ENCODE data around the gene ZNF511. TPM values are rescaled to one million over a fixed set of nuclear protein-coding genes. Genes with fewer than 3 reads are reported as not detected.

ZNF511 gene
- total RNA-seq, 1 donor from 2014 or later: 25.5 TPM

- H3K4me1 Mint-ChIP-seq (ENCODE audit: low read depth, unreplicated experiment): peaks cover 15% of the 10 kb centered on the region
- Histone ChIP-seq H3K27me3 (ENCODE audit: insufficient read depth, low read length) (no peaks in the 10 kb centered on the region), H3K4me1 (ENCODE audit: insufficient read depth, low read length) (peaks cover 10% of the 10 kb centered on the region), H3K9me3 (ENCODE audit: insufficient read depth, low read depth, low read length) (no peaks in the 10 kb centered on the region), H4K20me1 (ENCODE audit: insufficient read depth, low read length) (peaks cover 69% of the 10 kb centered on the region), H2AFZ (ENCODE audit: low read depth, low read length) (no peak overlapping the region), H3K27ac (ENCODE audit: low read depth, low read length) (no peak overlapping the region), H3K79me2 (ENCODE audit: insufficient read depth, low read length) (peaks cover 61% of the 10 kb centered on the region), H3K4me3 (ENCODE audit: insufficient read depth, low read depth, low read length) (no peak overlapping the region), H3K36me3 (ENCODE audit: insufficient read depth, low read length) (peaks cover 15% of the 10 kb centered on the region), H3K9ac (ENCODE audit: low read length) (no peak overlapping the region), H3K4me2 (ENCODE audit: low read length) (no peak overlapping the region)
- peaks cover 9% of the 10 kb centered on the region for H3K36me3 Mint-ChIP-seq (ENCODE audit: low read depth, unreplicated experiment)
- H3K27me3 Mint-ChIP-seq (ENCODE audit: low read depth, unreplicated experiment): no peaks in the 10 kb centered on the region
- no peak for DNase-seq (ENCODE audit: low read depth)
- no peaks in the 10 kb centered on the region for H3K9me3 Mint-ChIP-seq (ENCODE audit: unreplicated experiment)
- no peak overlapping the region for H3K27ac Mint-ChIP-seq (ENCODE audit: unreplicated experiment)
- no peak overlapping the region for H3K4me3 Mint-ChIP-seq (ENCODE audit: unreplicated experiment)
- TF ChIP-seq CTCF (IDR thresholded peaks at IDR 0.05; ENCODE audit: insufficient read depth, low read depth, low read length) (no peak), EZH2 (IDR thresholded peaks at IDR 0.05; ENCODE audit: insufficient read depth, low read length) (no peak)
- FAIRE-seq: no peak
Measured at GRCh38 chr10:133303206-133303605, 5.5 kb upstream of the ZNF511 start.

GRCh38 chr10:133306097-133306476 lies 2.6 kb upstream of the ZNF511 start:
- TF ChIP-seq EZH2 (IDR thresholded peaks at IDR 0.05; ENCODE audit: insufficient read depth, low read length) (no peak), CTCF (IDR thresholded peaks at IDR 0.05; ENCODE audit: insufficient read depth, low read depth, low read length) (no peak)
- H3K9me3 ChIP-seq (ENCODE audit: insufficient read depth, low read depth, low read length): no peaks in the 10 kb centered on the region
- H3K79me2 ChIP-seq (ENCODE audit: insufficient read depth, low read length): peaks cover 66% of the 10 kb centered on the region
- H3K4me1 ChIP-seq (ENCODE audit: insufficient read depth, low read length): peaks cover 15% of the 10 kb centered on the region
- no peak overlapping the region for H3K27ac Mint-ChIP-seq (ENCODE audit: unreplicated experiment)
- no peak overlapping the region for H3K9ac ChIP-seq (ENCODE audit: low read length)
- H4K20me1 ChIP-seq (ENCODE audit: insufficient read depth, low read length): peaks cover 73% of the 10 kb centered on the region
- peaks cover 15% of the 10 kb centered on the region for H3K4me1 Mint-ChIP-seq (ENCODE audit: low read depth, unreplicated experiment)
- FAIRE-seq (no peak), DNase-seq (ENCODE audit: low read depth) (no peak)
- no peak overlapping the region for H3K4me2 ChIP-seq (ENCODE audit: low read length)
- H3K4me3 ChIP-seq (ENCODE audit: insufficient read depth, low read depth, low read length): no peak overlapping the region
- H3K36me3 Mint-ChIP-seq (ENCODE audit: low read depth, unreplicated experiment): peaks cover 3% of the 10 kb centered on the region
- H3K27me3 ChIP-seq (ENCODE audit: insufficient read depth, low read length): no peaks in the 10 kb centered on the region
- no peaks in the 10 kb centered on the region for H3K9me3 Mint-ChIP-seq (ENCODE audit: unreplicated experiment)
- no peaks in the 10 kb centered on the region for H3K27me3 Mint-ChIP-seq (ENCODE audit: low read depth, unreplicated experiment)
- no peak overlapping the region for H3K4me3 Mint-ChIP-seq (ENCODE audit: unreplicated experiment)
- H3K36me3 ChIP-seq (ENCODE audit: insufficient read depth, low read length): peaks cover 2% of the 10 kb centered on the region
- no peak overlapping the region for H2AFZ ChIP-seq (ENCODE audit: low read depth, low read length)
- no peak overlapping the region for H3K27ac ChIP-seq (ENCODE audit: low read depth, low read length)

GRCh38 chr10:133306941-133307379 lies 1.8 kb upstream of the ZNF511 start:
- no peaks in the 10 kb centered on the region for H3K9me3 ChIP-seq (ENCODE audit: insufficient read depth, low read depth, low read length)
- no peak for TF ChIP-seq EZH2 (IDR thresholded peaks at IDR 0.05; ENCODE audit: insufficient read depth, low read length)
- no peak for TF ChIP-seq CTCF (IDR thresholded peaks at IDR 0.05; ENCODE audit: insufficient read depth, low read depth, low read length)
- Mint-ChIP-seq H3K36me3 (ENCODE audit: low read depth, unreplicated experiment) (peaks cover 3% of the 10 kb centered on the region), H3K4me1 (ENCODE audit: low read depth, unreplicated experiment) (peaks cover 15% of the 10 kb centered on the region), H3K9me3 (ENCODE audit: unreplicated experiment) (no peaks in the 10 kb centered on the region), H3K4me3 (ENCODE audit: unreplicated experiment) (peak overlapping the region; percentile 99), H3K27me3 (ENCODE audit: low read depth, unreplicated experiment) (no peaks in the 10 kb centered on the region), H3K27ac (ENCODE audit: unreplicated experiment) (peak overlapping the region; percentile 89)
- H3K9ac ChIP-seq (ENCODE audit: low read length): peak overlapping the region; percentile 97
- DNase-seq (ENCODE audit: low read depth): no peak
- H3K79me2 ChIP-seq (ENCODE audit: insufficient read depth, low read length): peaks cover 64% of the 10 kb centered on the region
- no peak overlapping the region for H3K27ac ChIP-seq (ENCODE audit: low read depth, low read length)
- no peak overlapping the region for H2AFZ ChIP-seq (ENCODE audit: low read depth, low read length)
- peaks cover 70% of the 10 kb centered on the region for H4K20me1 ChIP-seq (ENCODE audit: insufficient read depth, low read length)
- H3K4me2 ChIP-seq (ENCODE audit: low read length): peak overlapping the region; percentile 92
- no peak overlapping the region for H3K4me3 ChIP-seq (ENCODE audit: insufficient read depth, low read depth, low read length)
- no peak for FAIRE-seq
- H3K36me3 ChIP-seq (ENCODE audit: insufficient read depth, low read length): peaks cover 2% of the 10 kb centered on the region
- no peaks in the 10 kb centered on the region for H3K27me3 ChIP-seq (ENCODE audit: insufficient read depth, low read length)
- peaks cover 15% of the 10 kb centered on the region for H3K4me1 ChIP-seq (ENCODE audit: insufficient read depth, low read length)
